ENCODE results near the gene FGR.

The FGR gene

DNA sequence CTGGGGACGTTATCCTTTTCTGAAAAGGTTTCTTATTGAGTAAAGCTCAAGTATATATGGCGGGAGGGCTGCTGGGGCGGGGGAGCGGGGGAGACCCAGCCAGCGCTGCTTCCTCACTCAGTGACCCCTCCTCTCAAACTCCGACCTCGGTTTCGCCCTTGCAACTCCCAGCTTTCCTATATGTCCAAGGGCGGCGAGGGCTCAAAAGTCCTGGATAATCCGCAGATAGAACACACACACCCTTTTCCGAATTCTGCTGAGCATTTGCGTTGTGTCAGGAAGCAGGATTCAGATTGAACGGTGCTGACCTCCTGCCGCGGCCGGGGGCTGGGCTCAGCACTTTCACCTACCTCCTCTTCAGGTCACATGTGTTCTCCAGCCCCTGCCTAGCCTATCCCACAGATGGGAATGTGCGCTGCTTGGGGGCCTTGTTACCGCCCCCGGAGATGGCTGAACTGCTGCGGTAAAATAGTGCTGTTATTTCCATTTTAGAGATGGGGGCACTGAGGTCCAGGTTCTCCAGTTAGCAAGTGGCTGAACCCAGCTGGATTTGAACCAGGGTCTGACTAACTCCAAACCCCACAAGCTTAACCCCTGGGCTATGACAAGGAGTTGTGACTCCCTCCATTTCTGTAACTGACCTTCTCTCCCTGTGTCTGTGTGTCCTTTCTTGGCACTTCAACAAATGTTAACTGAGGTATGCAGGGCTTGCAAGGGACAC lies 30.2 kb downstream of the FGR start:
- no peak for DNase-seq (ENCODE audit: extremely low read depth, low read depth)
- TF ChIP-seq, protein P1, sequence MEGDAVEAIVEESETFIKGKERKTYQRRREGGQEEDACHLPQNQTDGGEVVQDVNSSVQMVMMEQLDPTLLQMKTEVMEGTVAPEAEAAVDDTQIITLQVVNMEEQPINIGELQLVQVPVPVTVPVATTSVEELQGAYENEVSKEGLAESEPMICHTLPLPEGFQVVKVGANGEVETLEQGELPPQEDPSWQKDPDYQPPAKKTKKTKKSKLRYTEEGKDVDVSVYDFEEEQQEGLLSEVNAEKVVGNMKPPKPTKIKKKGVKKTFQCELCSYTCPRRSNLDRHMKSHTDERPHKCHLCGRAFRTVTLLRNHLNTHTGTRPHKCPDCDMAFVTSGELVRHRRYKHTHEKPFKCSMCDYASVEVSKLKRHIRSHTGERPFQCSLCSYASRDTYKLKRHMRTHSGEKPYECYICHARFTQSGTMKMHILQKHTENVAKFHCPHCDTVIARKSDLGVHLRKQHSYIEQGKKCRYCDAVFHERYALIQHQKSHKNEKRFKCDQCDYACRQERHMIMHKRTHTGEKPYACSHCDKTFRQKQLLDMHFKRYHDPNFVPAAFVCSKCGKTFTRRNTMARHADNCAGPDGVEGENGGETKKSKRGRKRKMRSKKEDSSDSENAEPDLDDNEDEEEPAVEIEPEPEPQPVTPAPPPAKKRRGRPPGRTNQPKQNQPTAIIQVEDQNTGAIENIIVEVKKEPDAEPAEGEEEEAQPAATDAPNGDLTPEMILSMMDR (IDR thresholded peaks at IDR 0.05; ENCODE audit: low read depth, low read length): no peak

DNA sequence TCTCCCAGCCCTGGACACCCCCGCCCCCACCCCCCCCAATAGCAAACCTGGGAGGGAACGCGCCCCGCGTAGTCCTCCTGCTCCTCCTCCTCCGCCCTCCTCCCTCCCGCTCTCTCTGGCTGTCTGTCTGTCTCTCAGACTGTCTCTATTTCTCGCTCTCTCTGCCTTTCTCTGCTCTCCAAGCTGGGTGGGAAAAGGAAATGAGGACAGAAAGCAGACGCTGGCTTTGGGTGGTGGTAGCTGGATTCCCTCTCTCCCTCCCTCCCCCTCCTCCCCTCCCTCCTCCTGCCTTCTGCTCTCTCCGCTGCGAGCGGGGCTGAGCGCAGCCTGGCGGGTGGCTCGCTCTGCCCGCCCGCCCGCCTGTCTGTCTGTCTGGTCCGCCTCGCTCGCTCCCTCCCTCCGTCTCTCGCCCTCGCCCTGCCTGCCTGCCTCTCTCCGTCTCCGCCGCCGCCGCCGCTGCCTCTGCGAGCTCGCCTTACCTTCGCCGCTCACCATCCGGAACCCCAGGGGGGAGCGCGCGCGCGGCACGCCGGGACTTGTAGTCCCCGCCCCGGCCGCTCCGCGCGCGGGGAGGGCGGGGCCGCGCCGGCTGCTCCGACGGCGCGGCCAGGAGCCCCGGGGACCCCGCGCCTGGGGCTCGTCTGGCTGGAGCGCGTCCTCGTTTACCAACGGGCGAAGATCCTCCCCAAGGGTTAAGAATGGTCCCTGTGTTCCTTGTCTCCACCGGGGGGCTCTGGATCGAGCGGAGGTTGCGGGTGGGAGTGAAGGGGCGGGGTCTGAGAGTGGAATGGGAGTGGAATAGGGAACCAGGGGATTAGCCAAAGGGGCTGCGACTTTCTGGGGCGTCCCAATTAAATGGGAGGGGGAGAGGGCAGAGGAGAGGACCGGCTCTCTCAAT lies 31.1 kb downstream of the FGR start, which contains the start of gene AHDC1:
Gene AHDC1, minus strand, starts transcription at position 464 of the 898 bp plus-strand sequence. CDS start 52,029 bp downstream, outside the sequence.
- TF ChIP-seq, protein P1 (IDR thresholded peaks at IDR 0.05; ENCODE audit: low read depth, low read length): no peak; the same call in 1 of the 2 replicates
- peak; percentile 69 for DNase-seq (ENCODE audit: extremely low read depth, low read depth)

DNA sequence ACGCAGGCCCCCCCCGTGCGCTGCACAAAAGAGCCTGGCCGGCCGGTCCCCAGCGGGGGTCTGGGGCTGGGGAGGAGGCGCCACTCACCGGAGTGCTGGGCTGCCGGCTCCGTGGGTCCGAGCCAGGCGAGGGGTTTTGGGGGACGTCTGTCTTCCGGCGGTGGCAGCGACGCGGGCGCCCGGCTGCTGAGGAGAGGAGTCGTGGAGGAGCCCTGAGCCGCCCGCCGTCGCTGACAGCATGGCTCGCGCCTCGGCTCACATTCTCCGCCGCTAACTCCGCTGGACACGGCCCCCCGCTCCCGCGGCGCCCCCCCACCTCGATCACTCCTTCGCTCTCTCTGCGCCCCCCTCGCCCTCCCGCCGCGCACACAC lies 31.7 kb downstream of the FGR start:
- DNase-seq (ENCODE audit: extremely low read depth, low read depth): no peak

GRCh38 chr1:27602462-27603308 lies 32.3 kb downstream of the FGR start:
- TF ChIP-seq, protein P1 (IDR thresholded peaks at IDR 0.05; ENCODE audit: low read depth, low read length): peak; percentile 5; the same call in 1 of the 2 replicates
- no peak for DNase-seq (ENCODE audit: extremely low read depth, low read depth)

More for the DNA sequence above, 31.7 kb downstream of the FGR start:
- TF ChIP-seq, protein P1 (IDR thresholded peaks at IDR 0.05; ENCODE audit: low read depth, low read length): no peak

GRCh38 chr1:27601771-27602461 lies 33.1 kb downstream of the FGR start:
- no peak for DNase-seq (ENCODE audit: extremely low read depth, low read depth)
- TF ChIP-seq, protein P1 (IDR thresholded peaks at IDR 0.05; ENCODE audit: low read depth, low read length): no peak

GRCh38 chr1:27601321-27601770 lies 33.6 kb downstream of the FGR start:
- no peak for DNase-seq (ENCODE audit: extremely low read depth, low read depth)
- TF ChIP-seq, protein P1 (IDR thresholded peaks at IDR 0.05; ENCODE audit: low read depth, low read length): no peak

All from AG09319 (cell line).